GM18907 (cell line): ENCODE measurements around the gene PPP1R13L.
"Not testable (repeated sequence)": the region's sequence is repeated elsewhere in the genome, so short reads cannot be mapped to it uniquely, and the experiment has no call there.

Experiments
- ATAC-seq: cut with Tn5 transposase; IDR thresholded peaks from one replicate; pipeline ENCODE4 v1.9.1; 2021; ENCODE audit warnings: mild to moderate bottlenecking, moderate library complexity; ENCODE audit not compliant: unreplicated experiment

Gene PPP1R13L

GRCh38 chr19:45349126-45349415 lies 55.8 kb downstream of the PPP1R13L start:
- ATAC-seq: no peak

- ATAC-seq: no peak
These were observed 56.3 kb downstream of the PPP1R13L start for GRCh38 chr19:45348367-45349125.

- ATAC-seq: no peak
These were observed 57.1 kb downstream of the PPP1R13L start for GRCh38 chr19:45347570-45348366.

- no peak for ATAC-seq
These were observed 58.4 kb downstream of the PPP1R13L start for GRCh38 chr19:45346449-45346848.

- ATAC-seq: no peak
These were observed 59.4 kb downstream of the PPP1R13L start for GRCh38 chr19:45345506-45345860.

GRCh38 chr19:45344621-45345505 lies 60.0 kb downstream of the PPP1R13L start:
- no peak for ATAC-seq

- ATAC-seq: no peak
These were observed 62.0 kb downstream of the PPP1R13L start for GRCh38 chr19:45342911-45343310.

- ATAC-seq: no peak
These were observed 63.9 kb downstream of the PPP1R13L start for GRCh38 chr19:45340899-45341453.

- no peak for ATAC-seq
These were observed 64.5 kb downstream of the PPP1R13L start, which contains the start of gene KLC3 for GRCh38 chr19:45340232-45340898. TSS of gene KLC3 (plus strand) at chr19:45340750. CDS start at chr19:45345542, 4,792 bp downstream.

- ATAC-seq: no peak
These were observed 65.2 kb downstream of the PPP1R13L start for GRCh38 chr19:45339629-45340028.

GRCh38 chr19:45336696-45337251 lies 68.1 kb downstream of the PPP1R13L start:
- no peak for ATAC-seq

- not testable (repeated sequence) for ATAC-seq
These were observed 70.0 kb downstream of the PPP1R13L start for GRCh38 chr19:45334881-45335280.

- no peak for ATAC-seq
These were observed 71.1 kb downstream of the PPP1R13L start for GRCh38 chr19:45333609-45334303.

- no peak for ATAC-seq
These were observed 73.5 kb downstream of the PPP1R13L start for GRCh38 chr19:45331411-45331810.
